Thyroid gland (tissue), 4 donors: ENCODE results near the gene CST9.

Source experiments
- CTCF ChIP-seq, 6 experiments: fragments of 200-600 bp in 3 of 6; fragments of 450-650 bp in 3 of 6; sonication (generic) in 3 of 6; IDR thresholded peaks; one replicate each; pipeline ENCODE4 v1.5.1; 2016 to 2019; ENCODE audit warnings: antibody characterized with exemption in 6 of 6, mild to moderate bottlenecking in 2 of 6, inconsistent platforms in 1 of 6, moderate library complexity in 1 of 6
- POLR2A ChIP-seq, 2 donors: fragments of 450-650 bp; IDR thresholded peaks; one replicate each; pipeline ENCODE4 v1.6.1; 2017; ENCODE audit warnings: antibody characterized with exemption in 2 of 2, mild to moderate bottlenecking in 2 of 2, moderate library complexity in 1 of 2

GRCh38 chr20:23636182-23636907, 30.6 kb upstream of the CST9 start:
- TF ChIP-seq POLR2A (IDR thresholded peaks at IDR 0.05) = no peak
- TF ChIP-seq CTCF (IDR thresholded peaks at IDR 0.05) = no peak
